ENCODE data around the gene ADAR.

The ADAR gene

GRCh38 chr1:154574716-154575115 is 33.3 kb downstream of the ADAR start:
- Histone ChIP-seq H3K36me3 (peaks cover 16 to 29% (median 20%) of the 10 kb centered on the region in 11 experiments), H3K4me1 (peaks cover 0 to 74% (median 68%) of the 10 kb centered on the region in 10 experiments; a peak in 16 of 20 replicates), H3K27ac (peak overlapping the region in 4 of 11 experiments; percentile 16 to 57 (median 39); a peak in 4 of 22 replicates), H3K27me3 (0 out of 22 replicates have a peak, but pooled peaks cover 0 to 1% (median 0%) of the 10 kb centered on the region in 11 experiments), H3K4me2 (peak overlapping the region in 7 of 11 experiments; percentile 51 to 83 (median 64); a peak in 15 of 22 replicates), H3K9ac (peak overlapping the region in 5 of 11 experiments; percentile 6 to 53 (median 21); a peak in 4 of 22 replicates), H3K9me3 (replicated peaks in 1 of 11) (no peaks in the 10 kb centered on the region), H4K20me1 (peaks cover 9 to 79% (median 48%) of the 10 kb centered on the region in 11 experiments; a peak in 21 of 22 replicates), H3K4me3 (no peak overlapping the region)
- TF ChIP-seq Cebpa-rat (IDR thresholded peaks at IDR 0.05), result peak in 1 of 11 experiments; percentile 39; a peak in 1 of 22 replicates

- TF ChIP-seq Cebpa-rat (IDR thresholded peaks at IDR 0.05), result no peak
- Histone ChIP-seq H4K20me1 (peaks cover 0 to 79% (median 35%) of the 10 kb centered on the region in 11 experiments; a peak in 20 of 22 replicates), H3K4me3 (no peak overlapping the region), H3K27me3 (peaks cover 4 to 14% (median 10%) of the 10 kb centered on the region in 11 experiments), H3K36me3 (peaks cover under 1 to 13% (median 5%) of the 10 kb centered on the region in 11 experiments; a peak in 14 of 22 replicates), H3K4me2 (peak overlapping the region in 7 of 11 experiments; percentile 9 to 83 (median 59); a peak in 11 of 22 replicates), H3K27ac (no peak overlapping the region), H3K9me3 (replicated peaks in 1 of 11) (no peaks in the 10 kb centered on the region), H3K9ac (no peak overlapping the region), H3K4me1 (peaks cover 1 to 62% (median 56%) of the 10 kb centered on the region in 10 experiments; a peak in 18 of 20 replicates)
These were observed 34.8 kb downstream of the ADAR start for GRCh38 chr1:154573168-154573510.

DNA sequence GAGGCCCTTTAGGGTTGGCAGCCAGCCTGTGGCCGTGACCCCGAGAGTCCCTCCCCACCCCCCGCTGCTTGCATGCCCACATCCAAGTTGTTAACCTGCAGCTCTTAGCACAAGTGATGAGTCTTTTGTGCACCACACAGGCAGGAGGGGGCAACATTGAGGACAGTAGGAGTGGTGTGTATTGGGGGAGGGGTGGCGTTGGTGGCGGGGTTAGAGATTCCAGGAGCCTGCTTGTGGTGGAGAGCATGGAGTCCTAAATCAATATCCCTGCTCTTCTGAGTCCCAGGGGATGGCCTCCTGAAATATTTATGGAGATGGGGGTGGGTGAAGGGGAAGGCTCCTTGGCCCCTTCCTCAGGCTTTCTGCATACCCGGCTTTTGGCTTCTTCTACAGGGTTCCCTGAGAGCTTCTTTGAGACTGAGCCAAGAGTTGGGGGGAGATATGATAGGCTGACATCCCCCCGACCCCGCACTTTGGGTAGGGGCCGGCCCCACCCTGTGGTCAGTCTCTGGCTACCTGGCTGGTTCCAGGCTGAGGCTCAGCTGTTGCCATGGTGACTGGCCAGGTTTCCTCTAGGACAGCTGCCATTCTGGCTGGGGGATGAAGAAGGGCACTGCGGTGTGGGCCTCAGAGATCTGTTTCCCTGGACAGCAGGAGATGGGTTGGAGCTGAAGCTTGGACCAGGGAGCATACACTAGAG is 35.4 kb downstream of the ADAR start:
- H3K27ac ChIP-seq, result no peak overlapping the region
- H3K9me3 ChIP-seq (replicated peaks in 1 of 11), result no peaks in the 10 kb centered on the region
- peak overlapping the region in 7 of 11 experiments; percentile 9 to 83 (median 59); a peak in 11 of 22 replicates for H3K4me2 ChIP-seq
- H3K4me1 ChIP-seq, result peaks cover 4 to 62% (median 56%) of the 10 kb centered on the region in 10 experiments; a peak in 18 of 20 replicates
- H3K36me3 ChIP-seq, result peaks cover 0 to 8% (median 0%) of the 10 kb centered on the region in 11 experiments; a peak in 8 of 22 replicates
- peaks cover 0 to 79% (median 30%) of the 10 kb centered on the region in 11 experiments; a peak in 20 of 22 replicates for H4K20me1 ChIP-seq
- H3K4me3 ChIP-seq, result no peak overlapping the region
- TF ChIP-seq Cebpa-rat (IDR thresholded peaks at IDR 0.05), result no peak
- peaks cover 9 to 19% (median 15%) of the 10 kb centered on the region in 11 experiments for H3K27me3 ChIP-seq
- H3K9ac ChIP-seq, result no peak overlapping the region

- H3K27me3 ChIP-seq, result peaks cover 16 to 26% (median 22%) of the 10 kb centered on the region in 11 experiments
- peaks cover 0 to 1% (median 0%) of the 10 kb centered on the region in 11 experiments; a peak in 3 of 22 replicates for H3K36me3 ChIP-seq
- no peak overlapping the region for H3K4me3 ChIP-seq
- H4K20me1 ChIP-seq, result peaks cover 0 to 78% (median 28%) of the 10 kb centered on the region in 11 experiments; a peak in 17 of 22 replicates
- H3K9me3 ChIP-seq (replicated peaks in 1 of 11), result no peaks in the 10 kb centered on the region
- H3K9ac ChIP-seq, result no peak overlapping the region
- peaks cover 4 to 56% (median 49%) of the 10 kb centered on the region in 10 experiments; a peak in 18 of 20 replicates for H3K4me1 ChIP-seq
- no peak for TF ChIP-seq Cebpa-rat (IDR thresholded peaks at IDR 0.05)
- H3K4me2 ChIP-seq, result no peak overlapping the region
- H3K27ac ChIP-seq, result no peak overlapping the region
These were observed 36.1 kb downstream of the ADAR start for GRCh38 chr1:154571964-154572288.

GRCh38 chr1:154571244-154571963 is 36.6 kb downstream of the ADAR start:
- H3K9ac ChIP-seq, result no peak overlapping the region
- no peak for TF ChIP-seq Cebpa-rat (IDR thresholded peaks at IDR 0.05)

DNA sequence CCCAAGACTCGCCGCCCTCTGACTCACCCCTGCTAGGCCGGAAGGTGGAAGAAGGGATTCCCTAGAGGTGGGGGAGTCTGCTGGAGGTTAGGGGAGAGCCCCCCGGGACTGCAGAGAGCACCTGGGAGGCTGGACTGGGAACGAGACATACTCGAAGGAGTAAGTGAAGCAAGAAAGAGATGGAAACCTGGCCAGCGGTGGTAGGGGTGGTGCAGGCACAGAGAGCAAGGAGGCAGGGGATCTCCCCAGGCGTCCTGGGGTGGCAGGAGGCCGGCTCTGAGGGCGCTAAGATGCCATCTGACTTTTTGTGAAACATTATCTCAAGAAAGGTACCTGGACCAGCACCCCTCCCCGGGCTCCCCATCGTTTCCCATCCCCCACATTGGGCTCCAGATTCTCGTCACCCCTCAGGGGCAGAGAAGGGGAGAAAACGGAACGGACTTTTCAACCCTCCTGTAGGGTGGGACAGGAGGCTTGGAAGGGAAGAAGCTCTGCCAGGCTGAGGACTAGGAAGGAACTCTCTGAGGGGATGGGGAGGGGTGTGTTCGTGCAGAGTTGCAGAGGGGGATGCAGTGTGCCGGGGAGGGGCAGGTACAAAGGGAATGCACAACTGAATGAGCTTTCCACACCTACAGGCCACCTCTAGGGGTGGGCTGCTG is 39.7 kb downstream of the ADAR start:
- Histone ChIP-seq H3K9ac (no peak overlapping the region), H3K36me3 (no peaks in the 10 kb centered on the region), H3K9me3 (replicated peaks in 1 of 11) (no peaks in the 10 kb centered on the region), H4K20me1 (peaks cover 0 to 51% (median 10%) of the 10 kb centered on the region in 11 experiments; a peak in 13 of 22 replicates), H3K4me3 (peak overlapping the region in 5 of 10 experiments; percentile 15 to 56 (median 28); a peak in 6 of 20 replicates), H3K4me2 (peak overlapping the region; percentile 77 to 90 (median 85)), H3K27me3 (peaks cover 30 to 49% (median 44%) of the 10 kb centered on the region in 11 experiments), H3K27ac (no peak overlapping the region), H3K4me1 (peaks cover 4 to 20% (median 14%) of the 10 kb centered on the region in 10 experiments; a peak in 16 of 20 replicates)
- TF ChIP-seq Cebpa-rat (IDR thresholded peaks at IDR 0.05), result no peak

More at GRCh38 chr1:154571244-154571963, 36.6 kb downstream of the ADAR start:
- Histone ChIP-seq H3K27ac (no peak overlapping the region), H3K9me3 (replicated peaks in 1 of 11) (no peaks in the 10 kb centered on the region), H3K4me1 (peaks cover 4 to 51% (median 44%) of the 10 kb centered on the region in 10 experiments; a peak in 18 of 20 replicates), H3K36me3 (no peaks in the 10 kb centered on the region), H3K4me2 (no peak overlapping the region), H3K4me3 (no peak overlapping the region), H4K20me1 (peaks cover 0 to 73% (median 24%) of the 10 kb centered on the region in 11 experiments; a peak in 17 of 22 replicates), H3K27me3 (peaks cover 21 to 32% (median 27%) of the 10 kb centered on the region in 11 experiments)

GRCh38 chr1:154567386-154568156 is 40.4 kb downstream of the ADAR start, which contains the start of gene CHRNB2:
Gene CHRNB2 (plus strand): TSS chr1:154567778. CDS start chr1:154568045, 267 bp downstream.
- Histone ChIP-seq H3K9me3 (replicated peaks in 1 of 11) (no peaks in the 10 kb centered on the region), H3K4me1 (peaks cover 4 to 13% (median 8%) of the 10 kb centered on the region in 10 experiments; a peak in 14 of 20 replicates), H3K9ac (no peak within 1 kb of the TSS), H3K4me3 (peak within 1 kb of the TSS in 5 of 10 experiments; percentile 15 to 56 (median 28); a peak in 6 of 20 replicates), H4K20me1 (peaks cover 0 to 51% (median 10%) of the 10 kb centered on the region in 11 experiments; a peak in 13 of 22 replicates), H3K27ac (no peak within 1 kb of the TSS), H3K27me3 (peaks cover 30 to 49% (median 44%) of the 10 kb centered on the region in 11 experiments), H3K4me2 (peak within 1 kb of the TSS; percentile 77 to 90 (median 85)), H3K36me3 (no peaks in the 10 kb centered on the region)
- TF ChIP-seq Cebpa-rat (IDR thresholded peaks at IDR 0.05), result no peak
